Left hindlimb (tissue), 1 donor: ENCODE data around the gene FAM227B.

ENCODE experiments used
- DNase-seq: peaks from one replicate; pipeline ENCODE4 v3.0.0-alpha.2; 2018

The FAM227B gene

DNA sequence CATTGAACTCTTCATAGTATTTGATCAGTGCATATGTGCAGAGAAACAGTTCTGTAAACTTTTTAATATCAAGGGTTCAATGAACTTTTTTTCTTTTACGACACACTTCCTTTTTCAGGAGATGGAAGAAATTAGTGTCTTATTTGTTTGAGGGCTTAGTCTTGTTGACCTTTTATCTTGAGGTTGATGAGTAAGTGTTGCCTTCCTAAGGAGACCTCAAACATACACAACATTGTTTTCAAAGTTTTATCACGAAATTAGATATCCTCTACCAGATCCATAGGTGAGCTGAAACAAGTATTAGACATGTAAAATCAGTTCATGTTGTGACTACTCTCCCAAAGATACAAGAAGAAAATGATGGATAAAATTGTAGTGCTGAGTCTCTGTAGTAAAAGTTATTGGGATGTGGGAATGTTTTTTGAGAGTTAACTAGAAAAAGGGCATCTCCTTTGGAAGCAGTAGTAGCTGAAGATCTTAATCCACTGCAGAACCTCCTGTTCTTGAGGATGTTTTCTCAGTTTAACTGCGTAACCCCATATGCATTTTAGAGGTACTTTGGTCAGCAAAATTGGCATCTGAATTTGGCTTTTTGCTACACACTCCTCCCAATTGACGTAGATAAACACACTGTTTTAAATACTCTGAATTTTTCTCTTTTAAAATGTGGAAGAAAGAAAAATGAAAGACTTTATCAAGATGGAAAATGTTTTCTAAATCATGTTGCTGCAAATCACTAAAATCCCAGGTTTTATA is 333.8 kb downstream of the FAM227B start:
- DNase-seq, result no peak

DNA sequence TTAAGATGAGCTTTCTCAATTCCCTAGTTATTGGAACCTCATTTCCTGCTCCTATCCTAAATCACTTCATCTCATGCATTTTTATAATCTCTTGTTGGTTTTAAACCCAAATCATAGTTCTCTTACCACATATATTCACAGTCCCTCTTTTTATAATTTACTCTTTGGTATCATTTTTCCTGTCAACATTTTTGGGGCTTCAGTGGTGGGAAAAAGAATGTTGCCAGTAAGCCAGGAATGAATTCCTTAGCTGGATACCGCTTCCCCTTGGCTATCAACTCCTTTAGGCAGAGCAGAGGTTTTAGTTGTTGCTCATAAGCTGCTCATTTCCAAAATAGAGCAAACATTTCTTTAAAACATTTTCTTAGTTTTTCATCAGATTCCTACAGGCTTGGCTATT is 338.3 kb downstream of the FAM227B start:
- peak; percentile 29 for DNase-seq

GRCh38 chr15:49279521-49280456 is 340.8 kb downstream of the FAM227B start:
- no peak for DNase-seq

- no peak for DNase-seq
Observed at GRCh38 chr15:49278751-49279150, 341.9 kb downstream of the FAM227B start.
